Peyer's patch (tissue), 4 donors: ENCODE data around the gene CD207.

Experiments
- CTCF ChIP-seq, 6 experiments: fragments of 450-650 bp in 4 of 6; fragments of 200-600 bp in 2 of 6; sonication (generic) in 1 of 6; IDR thresholded peaks; one replicate each; pipeline ENCODE4 v1.5.1; 2017 to 2019; ENCODE audit warnings: antibody characterized with exemption in 6 of 6, mild to moderate bottlenecking in 3 of 6, moderate library complexity in 1 of 6
- POLR2A ChIP-seq, 2 donors: fragments of 450-650 bp; IDR thresholded peaks; one replicate each; pipeline ENCODE4 v1.5.1; 2017; ENCODE audit warnings: antibody characterized with exemption in 2 of 2, mild to moderate bottlenecking in 2 of 2, moderate library complexity in 2 of 2

GRCh38 chr2:70832386-70832785 is 3.2 kb downstream of the CD207 start:
- TF ChIP-seq CTCF (IDR thresholded peaks at IDR 0.05), result no peak
- TF ChIP-seq POLR2A (IDR thresholded peaks at IDR 0.05), result no peak
